Neural cell (in vitro differentiated cells): ENCODE data around the gene TLE1.

Experiments used
- EZH2 ChIP-seq: fragments of 200-600, 300-800 bp; shearing (Covaris generic), sonication (generic); IDR thresholded peaks from 2 replicates; pipeline ENCODE4 v1.6.1; 2014; ENCODE audit warnings: antibody characterized with exemption, low read length, borderline replicate concordance, mild to moderate bottlenecking; ENCODE audit not compliant: insufficient read depth, poor library complexity, severe bottlenecking
- TF ChIP-seq, protein P1 (sequence below): IDR thresholded peaks from 2 replicates; pipeline ENCODE4 v1.6.1; 2012; ENCODE audit warnings: borderline replicate concordance
- TF ChIP-seq, protein P2 (sequence below): fragments of 450-650 bp; IDR thresholded peaks from 2 replicates; pipeline ENCODE4 v1.5.1; 2014; ENCODE audit warnings: antibody characterized with exemption, mild to moderate bottlenecking, moderate library complexity; ENCODE audit not compliant: poor library complexity, severe bottlenecking

- TF ChIP-seq, protein P1, sequence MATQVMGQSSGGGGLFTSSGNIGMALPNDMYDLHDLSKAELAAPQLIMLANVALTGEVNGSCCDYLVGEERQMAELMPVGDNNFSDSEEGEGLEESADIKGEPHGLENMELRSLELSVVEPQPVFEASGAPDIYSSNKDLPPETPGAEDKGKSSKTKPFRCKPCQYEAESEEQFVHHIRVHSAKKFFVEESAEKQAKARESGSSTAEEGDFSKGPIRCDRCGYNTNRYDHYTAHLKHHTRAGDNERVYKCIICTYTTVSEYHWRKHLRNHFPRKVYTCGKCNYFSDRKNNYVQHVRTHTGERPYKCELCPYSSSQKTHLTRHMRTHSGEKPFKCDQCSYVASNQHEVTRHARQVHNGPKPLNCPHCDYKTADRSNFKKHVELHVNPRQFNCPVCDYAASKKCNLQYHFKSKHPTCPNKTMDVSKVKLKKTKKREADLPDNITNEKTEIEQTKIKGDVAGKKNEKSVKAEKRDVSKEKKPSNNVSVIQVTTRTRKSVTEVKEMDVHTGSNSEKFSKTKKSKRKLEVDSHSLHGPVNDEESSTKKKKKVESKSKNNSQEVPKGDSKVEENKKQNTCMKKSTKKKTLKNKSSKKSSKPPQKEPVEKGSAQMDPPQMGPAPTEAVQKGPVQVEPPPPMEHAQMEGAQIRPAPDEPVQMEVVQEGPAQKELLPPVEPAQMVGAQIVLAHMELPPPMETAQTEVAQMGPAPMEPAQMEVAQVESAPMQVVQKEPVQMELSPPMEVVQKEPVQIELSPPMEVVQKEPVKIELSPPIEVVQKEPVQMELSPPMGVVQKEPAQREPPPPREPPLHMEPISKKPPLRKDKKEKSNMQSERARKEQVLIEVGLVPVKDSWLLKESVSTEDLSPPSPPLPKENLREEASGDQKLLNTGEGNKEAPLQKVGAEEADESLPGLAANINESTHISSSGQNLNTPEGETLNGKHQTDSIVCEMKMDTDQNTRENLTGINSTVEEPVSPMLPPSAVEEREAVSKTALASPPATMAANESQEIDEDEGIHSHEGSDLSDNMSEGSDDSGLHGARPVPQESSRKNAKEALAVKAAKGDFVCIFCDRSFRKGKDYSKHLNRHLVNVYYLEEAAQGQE, result peak; percentile 75
- TF ChIP-seq, protein P2, sequence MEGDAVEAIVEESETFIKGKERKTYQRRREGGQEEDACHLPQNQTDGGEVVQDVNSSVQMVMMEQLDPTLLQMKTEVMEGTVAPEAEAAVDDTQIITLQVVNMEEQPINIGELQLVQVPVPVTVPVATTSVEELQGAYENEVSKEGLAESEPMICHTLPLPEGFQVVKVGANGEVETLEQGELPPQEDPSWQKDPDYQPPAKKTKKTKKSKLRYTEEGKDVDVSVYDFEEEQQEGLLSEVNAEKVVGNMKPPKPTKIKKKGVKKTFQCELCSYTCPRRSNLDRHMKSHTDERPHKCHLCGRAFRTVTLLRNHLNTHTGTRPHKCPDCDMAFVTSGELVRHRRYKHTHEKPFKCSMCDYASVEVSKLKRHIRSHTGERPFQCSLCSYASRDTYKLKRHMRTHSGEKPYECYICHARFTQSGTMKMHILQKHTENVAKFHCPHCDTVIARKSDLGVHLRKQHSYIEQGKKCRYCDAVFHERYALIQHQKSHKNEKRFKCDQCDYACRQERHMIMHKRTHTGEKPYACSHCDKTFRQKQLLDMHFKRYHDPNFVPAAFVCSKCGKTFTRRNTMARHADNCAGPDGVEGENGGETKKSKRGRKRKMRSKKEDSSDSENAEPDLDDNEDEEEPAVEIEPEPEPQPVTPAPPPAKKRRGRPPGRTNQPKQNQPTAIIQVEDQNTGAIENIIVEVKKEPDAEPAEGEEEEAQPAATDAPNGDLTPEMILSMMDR, result peak; percentile 21
- no peak for TF ChIP-seq EZH2
Observed at GRCh38 chr9:81609782-81610739, 79.3 kb downstream of the TLE1 start.
